T-helper 1 cell treated with Interleukin-12 subunit alpha and Interleukin-12 subunit beta and Interleukin-4 antibody, amounts not matched to agents 30 ng/mL and 1 ng/mL, for 36 hours (primary cell): ENCODE data around the gene TIMELESS. TPM values are rescaled to one million over a fixed set of nuclear protein-coding genes. Genes with fewer than 3 reads are reported as not detected.
"Not testable (repeated sequence)": the region's sequence is repeated elsewhere in the genome, so short reads cannot be mapped to it uniquely, and the experiment has no call there.

ENCODE experiments used
- intact Hi-C: fragments of 100-400 bp; cut with micrococcal nuclease; formaldehyde crosslinking; loops from one replicate; pipeline ENCODE4 v1.15.1; 2024
- total RNA-seq: library from RNA; stranded (reverse); gene quantifications from 2 replicates; pipeline ENCODE4 v1.2.3, GENCODE V29; 2022

Gene TIMELESS
- total RNA-seq, result 37.6 and 40.5 TPM in 2 replicates

GRCh38 chr12:56448860-56449621 lies at the start of gene TIMELESS:
TSS of gene TIMELESS (minus strand) at chr12:56449426. CDS start at chr12:56434170, 15,256 bp downstream.
- intact Hi-C loops, result loop anchor here (1.0 to 5.0 kb wide), 16 partner anchors 15 to 638 kb away; partner anchors contain the start of genes CS, NAB2, NABP2 and PA2G4

- intact Hi-C loops, result not testable (repeated sequence)
Measured at GRCh38 chr12:56498126-56498902, 49.1 kb upstream of the TIMELESS start.

- intact Hi-C loops, result loop anchor here (1.0 kb wide), 1 partner anchor 303 kb away; no protein-coding TSS in a partner anchor
Measured at GRCh38 chr12:56496704-56497103, 47.5 kb upstream of the TIMELESS start.

- intact Hi-C loops, result not testable (repeated sequence)
Measured at GRCh38 chr12:56494481-56494880, 45.3 kb upstream of the TIMELESS start.

- intact Hi-C loops, result not testable (repeated sequence)
Measured at GRCh38 chr12:56494106-56494415, 44.8 kb upstream of the TIMELESS start.

- intact Hi-C loops, result not testable (repeated sequence)
Measured at GRCh38 chr12:56493409-56494105, 44.3 kb upstream of the TIMELESS start.

- intact Hi-C loops, result no loop called here
Measured at GRCh38 chr12:56490360-56490759, 41.1 kb upstream of the TIMELESS start.

- intact Hi-C loops, result loop anchor here (1.0 kb wide), 1 partner anchor 20 kb away; the partner anchor contains the start of gene SPRYD4
Measured at GRCh38 chr12:56488041-56488955, 39.1 kb upstream of the TIMELESS start, which contains the start of gene GLS2. TSS of gene GLS2 (minus strand) at chr12:56488161. CDS start at chr12:56488118, 43 bp downstream.

- intact Hi-C loops, result loop anchor here (1.0 kb wide), 1 partner anchor 19 kb away; the partner anchor contains the start of gene SPRYD4
Measured at GRCh38 chr12:56487448-56488040, 38.3 kb upstream of the TIMELESS start.

- intact Hi-C loops, result no loop called here
Measured at GRCh38 chr12:56486694-56487093, 37.5 kb upstream of the TIMELESS start.

GRCh38 chr12:56484566-56484965 lies 35.3 kb upstream of the TIMELESS start:
- intact Hi-C loops, result no loop called here

GRCh38 chr12:56479625-56480024 lies 30.4 kb upstream of the TIMELESS start:
- intact Hi-C loops, result no loop called here

GRCh38 chr12:56477521-56478225 lies 28.4 kb upstream of the TIMELESS start:
- intact Hi-C loops, result no loop called here

- intact Hi-C loops, result no loop called here
Measured at GRCh38 chr12:56476972-56477432, 27.8 kb upstream of the TIMELESS start.

GRCh38 chr12:56476143-56476542 lies 26.9 kb upstream of the TIMELESS start:
- intact Hi-C loops, result no loop called here

GRCh38 chr12:56474389-56474788 lies 25.2 kb upstream of the TIMELESS start:
- intact Hi-C loops, result no loop called here

- intact Hi-C loops, result loop anchor here (2.0 to 5.0 kb wide), 4 partner anchors 340 to 726 kb away; partner anchors contain the start of genes ESYT1, GDF11, NAB2 and RPS26
Measured at GRCh38 chr12:56469007-56469930, 20.0 kb upstream of the TIMELESS start.
